Mesenteric fat pad (tissue), 1 donor: ENCODE results near the gene QKI. TPM values are rescaled to one million over a fixed set of nuclear protein-coding genes. Genes with fewer than 3 reads are reported as not detected.

Experiments
- DNase-seq: peaks from one replicate; pipeline ENCODE4 v3.0.0-alpha.2; 2020; ENCODE audit warnings: low spot score
- total RNA-seq: library from RNA; stranded (reverse); fragmentation: NEBNext Ultra II Directional; extraction: Animal tissue kit (Norgen Biotek cat#: 25700); gene quantifications from one replicate; pipeline ENCODE4 v1.2.1, GENCODE V29; 2021
- donor health status: DM: yes; HTN: yes; CAD: no.

QKI gene
- total RNA-seq, 1 donor from 2014 or later = 267 TPM

GRCh38 chr6:163390770-163391169 is 23.7 kb upstream of the QKI start:
- no peak for DNase-seq

GRCh38 chr6:163391985-163392384 is 22.5 kb upstream of the QKI start:
- no peak for DNase-seq

GRCh38 chr6:163392533-163392932 is 22.0 kb upstream of the QKI start:
- no peak for DNase-seq

- DNase-seq = no peak
Observed at GRCh38 chr6:163393923-163394322, 20.6 kb upstream of the QKI start.

GRCh38 chr6:163394659-163395058 is 19.9 kb upstream of the QKI start:
- DNase-seq = no peak

GRCh38 chr6:163395122-163395830 is 19.2 kb upstream of the QKI start:
- DNase-seq = no peak

- DNase-seq = no peak
Observed at GRCh38 chr6:163395831-163396185, 18.7 kb upstream of the QKI start.

- no peak for DNase-seq
Observed at GRCh38 chr6:163397326-163397725, 17.2 kb upstream of the QKI start.

- no peak for DNase-seq
Observed at GRCh38 chr6:163398115-163398514, 16.4 kb upstream of the QKI start.

GRCh38 chr6:163398815-163399214 is 15.7 kb upstream of the QKI start:
- DNase-seq = no peak

GRCh38 chr6:163400509-163400908 is 14.0 kb upstream of the QKI start:
- no peak for DNase-seq

- DNase-seq = no peak
Observed at GRCh38 chr6:163401039-163401885, 13.3 kb upstream of the QKI start.

- no peak for DNase-seq
Observed at GRCh38 chr6:163402616-163403015, 11.9 kb upstream of the QKI start.

GRCh38 chr6:163404825-163405265 is 9.7 kb upstream of the QKI start:
- DNase-seq = no peak

- no peak for DNase-seq
Observed at GRCh38 chr6:163405412-163406309, 8.9 kb upstream of the QKI start.

- no peak for DNase-seq
Observed at GRCh38 chr6:163406366-163406765, 8.2 kb upstream of the QKI start.

- no peak for DNase-seq
Observed at GRCh38 chr6:163406830-163407229, 7.7 kb upstream of the QKI start.

- DNase-seq = no peak
Observed at GRCh38 chr6:163408352-163408991, 6.0 kb upstream of the QKI start.

- DNase-seq = no peak
Observed at GRCh38 chr6:163409712-163410111, 4.8 kb upstream of the QKI start.

- DNase-seq = no peak
Observed at GRCh38 chr6:163412341-163412740, 2.2 kb upstream of the QKI start.

GRCh38 chr6:163412801-163413344 is 1.6 kb upstream of the QKI start:
- DNase-seq = no peak
